Gastroesophageal sphincter (tissue), 4 donors: ENCODE data around the gene MYADML2. TPM values are rescaled to one million over a fixed set of nuclear protein-coding genes. Genes with fewer than 3 reads are reported as not detected.
"Not testable (repeated sequence)": the region's sequence is repeated elsewhere in the genome, so short reads cannot be mapped to it uniquely, and the experiment has no call there.

Source experiments
- ATAC-seq: fragments of 150-250 bp; one replicate; pipeline ENCODE4 v1.9.1; 2016; ENCODE audit warnings: mild to moderate bottlenecking, moderate library complexity
- H3K27ac ChIP-seq, 4 donors: fragments of 200-600 bp; sonication (generic) in 3 of 4; 1 replicate in 3 of 4; 2 replicates in 1 of 4; pipeline ENCODE4 v1.5.1; 2016 to 2019
- H3K27me3 ChIP-seq: fragments of 200-600 bp; sonication (generic); one replicate; pipeline ENCODE4 v1.5.1; 2019
- H3K36me3 ChIP-seq, 2 donors: fragments of 200-600 bp; sonication (generic); one replicate each; pipeline ENCODE4 v1.5.1; 2019; ENCODE audit warnings: control low read depth in 1 of 2
- H3K4me1 ChIP-seq, 3 donors: fragments of 200-600 bp; sonication (generic); 1 replicate in 2 of 3; 2 replicates in 1 of 3; pipeline ENCODE4 v1.5.1; 2016 to 2019; ENCODE audit warnings: control low read depth in 2 of 3
- H3K4me3 ChIP-seq, 2 donors: fragments of 200-600 bp; sonication (generic); one replicate each; pipeline ENCODE4 v1.5.1; 2019; ENCODE audit warnings: mild to moderate bottlenecking in 1 of 2, moderate library complexity in 1 of 2
- H3K9me3 ChIP-seq, 3 donors: fragments of 200-600 bp; sonication (generic); one replicate each; pipeline ENCODE4 v1.5.1; 2017 to 2019; ENCODE audit warnings: control low read depth in 2 of 3
- CTCF ChIP-seq, 4 experiments: fragments of 200-600 bp in 2 of 4; fragments of 450-650 bp in 2 of 4; sonication (generic) in 1 of 4; IDR thresholded peaks; one replicate each; pipeline ENCODE4 v1.5.1; 2017 to 2019; ENCODE audit warnings: antibody characterized with exemption in 4 of 4, mild to moderate bottlenecking in 2 of 4, moderate library complexity in 2 of 4
- EP300 ChIP-seq: sonication (generic); formaldehyde crosslinking; IDR thresholded peaks from one replicate; pipeline ENCODE4 v1.6.1; 2017; ENCODE audit warnings: antibody characterized with exemption, mild to moderate bottlenecking
- POLR2A ChIP-seq, 2 donors: fragments of 450-650 bp; IDR thresholded peaks; one replicate each; pipeline ENCODE4 v1.6.1; 2017; ENCODE audit warnings: antibody characterized with exemption in 2 of 2, mild to moderate bottlenecking in 2 of 2, moderate library complexity in 1 of 2
- POLR2AphosphoS5 ChIP-seq: sonication (generic); formaldehyde crosslinking; IDR thresholded peaks from one replicate; pipeline ENCODE4 v1.6.1; 2017; ENCODE audit warnings: antibody characterized with exemption
- WGBS, 2 donors: methylation state at CpG; one replicate each; pipeline ENCODE4 v1.1.5; 2018; ENCODE audit warnings: low coverage in 1 of 2; 5-methylcytosine and 5-hydroxymethylcytosine counted together
- total RNA-seq, 4 donors: library from RNA; depleted of rRNA; stranded (reverse); fragments of >200 nt; gene quantifications; one replicate each; pipeline ENCODE4 v1.1.0, GENCODE V29; 2016

Gene MYADML2
- total RNA-seq, 4 donors from 2014 or later = not detected

- Histone ChIP-seq H3K27me3 (no peaks in the 10 kb centered on the region), H3K4me1 (peaks cover 0 to 11% (median 3%) of the 10 kb centered on the region in 3 donors), H3K9me3 (no peaks in the 10 kb centered on the region), H3K36me3 (peaks cover 0 to 83% of the 10 kb centered on the region in 2 donors), H3K4me3 (no peak overlapping the region), H3K27ac (no peak overlapping the region)
- no peak for TF ChIP-seq POLR2A (IDR thresholded peaks at IDR 0.05)
- TF ChIP-seq POLR2AphosphoS5 = no peak
- TF ChIP-seq CTCF (IDR thresholded peaks at IDR 0.05) = no peak
- ATAC-seq = no peak
- WGBS, 2 donors = 94% methylated on average over 11 of the region's 35 CpGs; no CpG with 5 or more reads in 1 of the 2 donors
Measured at GRCh38 chr17:81983011-81983638, 36.1 kb upstream of the MYADML2 start.

DNA sequence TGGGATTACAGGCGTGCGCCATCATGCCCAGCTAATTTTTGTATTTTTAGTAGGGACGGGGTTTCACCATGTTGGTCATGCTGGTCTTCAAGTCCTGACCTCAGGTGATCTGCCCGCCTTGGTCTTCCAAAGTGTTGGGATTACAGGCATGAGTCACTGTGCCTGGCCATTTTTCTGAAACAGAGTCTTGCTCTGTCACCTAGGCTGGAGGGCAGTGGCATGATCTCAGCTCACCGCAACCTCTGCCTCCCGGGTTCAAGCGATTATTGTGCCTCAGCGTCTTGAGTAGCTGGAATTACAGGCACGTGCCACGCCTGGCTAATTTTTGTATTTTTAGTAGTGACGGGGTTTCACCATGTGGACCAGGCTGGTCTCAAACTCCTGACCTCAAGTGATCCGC, 34.5 kb upstream of the MYADML2 start:
- H3K27ac ChIP-seq = not testable (repeated sequence)
- 92 to 98% methylated on average over 9 to 10 of the region's 12 CpGs for WGBS, 2 donors
- H3K36me3 ChIP-seq = peaks cover 0 to 71% of the 10 kb centered on the region in 2 donors

DNA sequence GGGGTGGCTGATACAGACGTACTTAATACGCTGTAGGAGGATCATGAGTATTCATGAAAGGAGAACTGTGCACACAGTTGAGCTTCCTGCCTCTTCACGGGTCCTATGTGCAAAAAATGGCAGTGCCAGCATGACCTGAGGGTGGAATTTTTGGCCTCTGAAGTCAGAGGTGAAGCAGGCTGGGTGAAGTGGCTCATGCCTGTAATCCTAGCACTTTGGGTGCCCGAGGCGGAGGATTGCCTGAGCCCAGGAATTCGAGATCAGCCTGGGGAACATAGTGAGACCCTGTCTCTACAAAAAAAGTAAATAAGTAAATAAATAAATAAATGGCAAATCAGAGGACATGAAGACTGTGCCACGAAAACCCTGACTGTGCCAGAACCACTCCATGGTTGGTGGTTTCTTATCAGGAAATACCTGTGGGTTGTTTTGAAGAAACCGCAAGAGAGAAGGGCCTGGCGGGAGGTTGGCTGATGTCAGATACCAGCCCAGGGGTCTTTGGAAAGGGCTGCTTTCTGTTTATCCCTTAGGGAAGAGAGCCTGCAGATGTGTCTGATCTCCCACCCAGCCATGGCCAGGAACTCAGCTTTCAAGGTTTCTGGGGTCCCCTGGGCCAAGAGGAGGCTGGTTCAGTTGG, 33.8 kb upstream of the MYADML2 start:
- Histone ChIP-seq H3K36me3 (peaks cover 0 to 64% of the 10 kb centered on the region in 2 donors), H3K9me3 (no peaks in the 10 kb centered on the region), H3K27ac (no peak overlapping the region), H3K4me3 (no peak overlapping the region), H3K4me1 (peaks cover 0 to 22% (median 7%) of the 10 kb centered on the region in 3 donors), H3K27me3 (no peaks in the 10 kb centered on the region)
- TF ChIP-seq POLR2A (IDR thresholded peaks at IDR 0.05) = no peak
- no peak for TF ChIP-seq EP300
- TF ChIP-seq POLR2AphosphoS5 = no peak
- no peak for TF ChIP-seq CTCF (IDR thresholded peaks at IDR 0.05)
- ATAC-seq = no peak
- 77 to 86% methylated on average over 3 to 7 of the region's 9 CpGs for WGBS, 2 donors

More for the DNA sequence above, 34.5 kb upstream of the MYADML2 start:
- H3K27me3 ChIP-seq, H3K4me3 ChIP-seq, H3K9me3 ChIP-seq, ATAC-seq: not testable (repeated sequence)
- H3K4me1 ChIP-seq = peaks cover 0 to 20% (median 7%) of the 10 kb centered on the region in 3 donors

GRCh38 chr17:81980122-81980521, 33.1 kb upstream of the MYADML2 start:
- Histone ChIP-seq H3K9me3 (no peaks in the 10 kb centered on the region), H3K27ac (no peak overlapping the region), H3K4me1 (peaks cover 0 to 22% (median 7%) of the 10 kb centered on the region in 3 donors), H3K36me3 (peaks cover 0 to 57% of the 10 kb centered on the region in 2 donors), H3K27me3 (no peaks in the 10 kb centered on the region), H3K4me3 (no peak overlapping the region)
- 100% methylated on average over 1 of the region's 4 CpGs; no CpG with 5 or more reads in 1 of the 2 donors for WGBS, 2 donors
- TF ChIP-seq POLR2A (IDR thresholded peaks at IDR 0.05) (no peak), POLR2AphosphoS5 (no peak), CTCF (IDR thresholded peaks at IDR 0.05) (no peak), EP300 (no peak)
- ATAC-seq = no peak

DNA sequence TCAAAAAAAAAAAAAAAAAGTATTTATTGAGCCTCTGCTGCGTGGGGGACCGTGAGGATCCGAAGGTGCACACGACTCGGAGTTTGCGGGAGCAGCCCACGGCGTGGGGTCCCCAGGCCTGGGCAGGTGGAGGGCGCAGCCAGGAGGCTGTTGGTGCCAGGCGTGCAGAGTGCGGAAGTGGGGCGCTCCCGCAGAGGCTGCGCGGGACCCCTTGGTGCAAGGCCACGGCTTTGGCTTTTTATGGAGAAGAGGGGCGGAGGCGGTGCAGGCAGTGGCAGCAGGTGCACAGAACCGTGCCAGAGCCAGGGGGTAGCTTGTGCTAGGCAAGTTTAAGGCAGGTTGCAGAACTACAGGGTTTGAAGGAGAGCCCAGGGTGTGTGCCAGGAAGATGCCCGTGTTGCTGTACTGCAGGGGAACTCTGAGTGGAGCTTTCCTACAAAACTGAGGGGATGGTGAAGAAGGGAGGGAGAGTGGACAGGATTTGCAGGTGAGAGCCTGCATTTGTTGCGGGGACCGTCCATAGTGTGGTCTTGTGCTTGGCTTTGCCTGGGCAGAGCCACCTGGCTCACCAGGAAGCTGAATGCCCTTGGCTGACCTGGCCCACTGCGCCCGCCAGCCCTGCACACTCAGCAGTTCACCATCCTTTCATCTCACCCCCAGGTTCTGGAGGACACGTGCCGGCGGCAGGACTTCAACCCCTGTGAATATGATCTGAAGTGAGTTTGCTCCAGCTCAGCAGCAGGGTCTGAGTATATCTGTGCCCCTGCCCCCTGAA, 31.7 kb upstream of the MYADML2 start:
- Histone ChIP-seq H3K4me3 (peak overlapping the region in 1 of 2 donors; percentile 94), H3K4me1 (peaks cover 0 to 22% (median 7%) of the 10 kb centered on the region in 3 donors), H3K27ac (peak overlapping the region in 1 of 4 donors; percentile 95), H3K36me3 (peaks cover 0 to 43% of the 10 kb centered on the region in 2 donors), H3K27me3 (peaks cover 7% of the 10 kb centered on the region), H3K9me3 (no peaks in the 10 kb centered on the region)
- 81 to 90% methylated on average over 9 to 13 of the region's 27 CpGs for WGBS, 2 donors
- TF ChIP-seq POLR2AphosphoS5 = no peak
- no peak for TF ChIP-seq CTCF (IDR thresholded peaks at IDR 0.05)
- no peak for TF ChIP-seq EP300
- TF ChIP-seq POLR2A (IDR thresholded peaks at IDR 0.05) = no peak
- no peak for ATAC-seq
